Measurements from ENCODE around the gene SPAG9.

The SPAG9 gene

GRCh38 chr17:50981279-50981678 lies 139.4 kb downstream of the SPAG9 start:
- DNase-seq (ENCODE audit: low spot score): no peak

GRCh38 chr17:50979524-50979927 lies 141.1 kb downstream of the SPAG9 start:
- DNase-seq (ENCODE audit: low spot score): no peak

GRCh38 chr17:50977487-50978159 lies 143.0 kb downstream of the SPAG9 start:
- no peak for DNase-seq (ENCODE audit: low spot score)

GRCh38 chr17:50976951-50977472 lies 143.7 kb downstream of the SPAG9 start:
- no peak for DNase-seq (ENCODE audit: low spot score)

- no peak for DNase-seq (ENCODE audit: low spot score)
These were observed 146.8 kb downstream of the SPAG9 start for GRCh38 chr17:50973557-50974494.

GRCh38 chr17:50972577-50972976 lies 148.1 kb downstream of the SPAG9 start:
- no peak for DNase-seq (ENCODE audit: low spot score)

GRCh38 chr17:50967795-50968194 lies 152.9 kb downstream of the SPAG9 start:
- DNase-seq (ENCODE audit: low spot score): no peak

GRCh38 chr17:50966163-50966666 lies 154.5 kb downstream of the SPAG9 start:
- no peak for DNase-seq (ENCODE audit: low spot score)

GRCh38 chr17:50963139-50963538 lies 157.5 kb downstream of the SPAG9 start:
- DNase-seq (ENCODE audit: low spot score): no peak

- DNase-seq (ENCODE audit: low spot score): no peak
These were observed 159.1 kb downstream of the SPAG9 start for GRCh38 chr17:50961282-50962220.

GRCh38 chr17:50959341-50959740 lies 161.3 kb downstream of the SPAG9 start:
- DNase-seq (ENCODE audit: low spot score): no peak

- no peak for DNase-seq (ENCODE audit: low spot score)
These were observed 162.8 kb downstream of the SPAG9 start for GRCh38 chr17:50957600-50958575.

- DNase-seq (ENCODE audit: low spot score): peak; percentile 68
These were observed 163.7 kb downstream of the SPAG9 start for GRCh38 chr17:50956750-50957523.

- DNase-seq (ENCODE audit: low spot score): no peak
These were observed 164.3 kb downstream of the SPAG9 start for GRCh38 chr17:50956409-50956749.

- no peak for DNase-seq (ENCODE audit: low spot score)
These were observed 165.0 kb downstream of the SPAG9 start for GRCh38 chr17:50955667-50956120.

- DNase-seq (ENCODE audit: low spot score): no peak
These were observed 165.5 kb downstream of the SPAG9 start for GRCh38 chr17:50955160-50955559.

- DNase-seq (ENCODE audit: low spot score): no peak
These were observed 166.0 kb downstream of the SPAG9 start for GRCh38 chr17:50954641-50955121.

GRCh38 chr17:50953831-50954601 lies 166.7 kb downstream of the SPAG9 start:
- no peak for DNase-seq (ENCODE audit: low spot score)

GRCh38 chr17:50953518-50953830 lies 167.2 kb downstream of the SPAG9 start:
- no peak for DNase-seq (ENCODE audit: low spot score)
